Measurements from ENCODE around the gene FBXO40.

DNA sequence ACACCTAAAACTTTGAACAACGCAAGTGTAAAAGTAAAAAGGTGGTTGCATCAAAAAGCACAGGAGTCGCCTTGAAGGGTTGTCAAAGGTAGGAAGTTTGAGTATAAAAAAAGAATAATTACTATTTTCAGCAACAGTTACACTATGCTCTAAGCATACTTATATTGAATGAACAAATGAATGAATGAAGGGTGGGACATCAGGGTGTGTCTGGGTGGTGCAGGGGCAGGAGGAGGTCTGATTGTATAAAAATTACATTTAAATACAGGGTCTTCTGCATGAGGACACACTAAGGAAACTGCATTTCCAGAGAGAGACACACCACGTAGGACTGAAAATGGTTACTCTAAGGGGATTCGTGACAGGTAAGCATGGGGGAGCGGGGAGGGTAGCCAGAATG lies 25.5 kb upstream of the FBXO40 start, which contains the start of gene ARGFX:
- TF ChIP-seq POLR2A (IDR thresholded peaks at IDR 0.05; ENCODE audit: low read length): no peak
- TF ChIP-seq GATA1 (IDR thresholded peaks at IDR 0.05; ENCODE audit: low read depth, low read length): no peak

Measured in erythroblast (primary cell).